ENCODE measurements around the gene RUNX3.

DNA sequence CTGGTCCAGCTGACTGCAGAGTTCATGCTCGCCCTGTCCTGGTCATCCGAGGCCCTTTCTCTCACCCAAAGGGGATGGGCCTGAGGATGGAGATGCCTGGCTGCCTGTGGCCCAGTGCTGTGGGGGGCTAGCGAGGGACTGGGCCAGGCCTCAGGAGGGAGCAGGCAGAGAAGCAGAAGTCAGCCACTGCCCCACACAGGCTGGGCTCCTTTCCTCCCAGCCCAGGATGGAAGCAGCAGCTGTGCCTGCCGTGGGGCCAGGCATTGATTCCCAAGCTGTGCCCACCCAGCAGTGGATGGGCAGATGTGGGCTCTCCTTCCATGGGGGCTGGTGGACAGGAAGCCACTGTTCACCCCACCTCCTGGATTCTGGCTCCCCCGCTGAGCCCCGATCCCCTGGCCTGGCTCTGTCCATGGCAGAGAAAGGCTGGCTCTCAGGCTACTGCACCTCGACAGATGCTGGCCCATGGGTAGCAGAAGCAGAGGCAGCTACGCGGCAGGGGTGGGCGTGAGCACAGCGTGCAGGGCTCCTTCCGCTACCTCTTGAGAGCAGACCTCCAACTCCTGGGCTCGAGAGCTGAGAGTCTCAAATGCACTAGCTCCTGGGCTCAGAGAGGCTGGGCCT, 24.6 kb downstream of the RUNX3 start:
- TF ChIP-seq, protein P1, sequence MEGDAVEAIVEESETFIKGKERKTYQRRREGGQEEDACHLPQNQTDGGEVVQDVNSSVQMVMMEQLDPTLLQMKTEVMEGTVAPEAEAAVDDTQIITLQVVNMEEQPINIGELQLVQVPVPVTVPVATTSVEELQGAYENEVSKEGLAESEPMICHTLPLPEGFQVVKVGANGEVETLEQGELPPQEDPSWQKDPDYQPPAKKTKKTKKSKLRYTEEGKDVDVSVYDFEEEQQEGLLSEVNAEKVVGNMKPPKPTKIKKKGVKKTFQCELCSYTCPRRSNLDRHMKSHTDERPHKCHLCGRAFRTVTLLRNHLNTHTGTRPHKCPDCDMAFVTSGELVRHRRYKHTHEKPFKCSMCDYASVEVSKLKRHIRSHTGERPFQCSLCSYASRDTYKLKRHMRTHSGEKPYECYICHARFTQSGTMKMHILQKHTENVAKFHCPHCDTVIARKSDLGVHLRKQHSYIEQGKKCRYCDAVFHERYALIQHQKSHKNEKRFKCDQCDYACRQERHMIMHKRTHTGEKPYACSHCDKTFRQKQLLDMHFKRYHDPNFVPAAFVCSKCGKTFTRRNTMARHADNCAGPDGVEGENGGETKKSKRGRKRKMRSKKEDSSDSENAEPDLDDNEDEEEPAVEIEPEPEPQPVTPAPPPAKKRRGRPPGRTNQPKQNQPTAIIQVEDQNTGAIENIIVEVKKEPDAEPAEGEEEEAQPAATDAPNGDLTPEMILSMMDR (IDR thresholded peaks at IDR 0.05; ENCODE audit: insufficient read depth, low read length, poor library complexity, severe bottlenecking), result no peak
- no peak for TF ChIP-seq EZH2phosphoT487 (conservative IDR thresholded peaks at IDR 0.05; ENCODE audit: low read length)
